HG03103 (cell line): Measurements from ENCODE around the gene PCSK6.

Experiments used
- ATAC-seq: cut with Tn5 transposase; IDR thresholded peaks from one replicate; pipeline ENCODE4 v1.9.1; 2021; ENCODE audit warnings: low read depth; ENCODE audit not compliant: unreplicated experiment

The PCSK6 gene

GRCh38 chr15:101347454-101347853 lies 142.1 kb downstream of the PCSK6 start:
- ATAC-seq, result no peak

- no peak for ATAC-seq
Measured at GRCh38 chr15:101346928-101347327, 142.6 kb downstream of the PCSK6 start.

GRCh38 chr15:101342056-101342455 lies 147.5 kb downstream of the PCSK6 start:
- no peak for ATAC-seq

- no peak for ATAC-seq
Measured at GRCh38 chr15:101338502-101339057, 150.9 kb downstream of the PCSK6 start.

GRCh38 chr15:101337976-101338375 lies 151.5 kb downstream of the PCSK6 start:
- ATAC-seq, result no peak

- ATAC-seq, result peak; percentile 79
Measured at GRCh38 chr15:101333907-101334789, 155.4 kb downstream of the PCSK6 start.

- no peak for ATAC-seq
Measured at GRCh38 chr15:101332061-101332467, 157.4 kb downstream of the PCSK6 start.

GRCh38 chr15:101329867-101330380 lies 159.6 kb downstream of the PCSK6 start:
- ATAC-seq, result no peak

- no peak for ATAC-seq
Measured at GRCh38 chr15:101329309-101329863, 160.1 kb downstream of the PCSK6 start.

- no peak for ATAC-seq
Measured at GRCh38 chr15:101328001-101328400, 161.5 kb downstream of the PCSK6 start.

GRCh38 chr15:101327147-101327740 lies 162.3 kb downstream of the PCSK6 start:
- no peak for ATAC-seq

- no peak for ATAC-seq
Measured at GRCh38 chr15:101326462-101327146, 162.9 kb downstream of the PCSK6 start.

GRCh38 chr15:101326026-101326315 lies 163.5 kb downstream of the PCSK6 start:
- no peak for ATAC-seq

- no peak for ATAC-seq
Measured at GRCh38 chr15:101325263-101326025, 164.1 kb downstream of the PCSK6 start.

- no peak for ATAC-seq
Measured at GRCh38 chr15:101324524-101325177, 164.9 kb downstream of the PCSK6 start.

- ATAC-seq, result no peak
Measured at GRCh38 chr15:101323793-101324523, 165.5 kb downstream of the PCSK6 start.

GRCh38 chr15:101322854-101323477 lies 166.5 kb downstream of the PCSK6 start:
- ATAC-seq, result no peak

- no peak for ATAC-seq
Measured at GRCh38 chr15:101322016-101322695, 167.4 kb downstream of the PCSK6 start.
